ENCODE data around the gene ELMO2.

ELMO2 gene

GRCh38 chr20:46415773-46416172, 9.4 kb upstream of the ELMO2 start:
- peaks cover 4% of the 10 kb centered on the region for H3K27me3 ChIP-seq (ENCODE audit: insufficient read depth, poor library complexity, severe bottlenecking)
- DNase-seq (ENCODE audit: low read depth in 1 of 2, low spot score in 1 of 2): no peak
- H3K4me3 ChIP-seq (replicated peaks; ENCODE audit: insufficient read depth, low read length): no peak overlapping the region
- TF ChIP-seq, protein P1, sequence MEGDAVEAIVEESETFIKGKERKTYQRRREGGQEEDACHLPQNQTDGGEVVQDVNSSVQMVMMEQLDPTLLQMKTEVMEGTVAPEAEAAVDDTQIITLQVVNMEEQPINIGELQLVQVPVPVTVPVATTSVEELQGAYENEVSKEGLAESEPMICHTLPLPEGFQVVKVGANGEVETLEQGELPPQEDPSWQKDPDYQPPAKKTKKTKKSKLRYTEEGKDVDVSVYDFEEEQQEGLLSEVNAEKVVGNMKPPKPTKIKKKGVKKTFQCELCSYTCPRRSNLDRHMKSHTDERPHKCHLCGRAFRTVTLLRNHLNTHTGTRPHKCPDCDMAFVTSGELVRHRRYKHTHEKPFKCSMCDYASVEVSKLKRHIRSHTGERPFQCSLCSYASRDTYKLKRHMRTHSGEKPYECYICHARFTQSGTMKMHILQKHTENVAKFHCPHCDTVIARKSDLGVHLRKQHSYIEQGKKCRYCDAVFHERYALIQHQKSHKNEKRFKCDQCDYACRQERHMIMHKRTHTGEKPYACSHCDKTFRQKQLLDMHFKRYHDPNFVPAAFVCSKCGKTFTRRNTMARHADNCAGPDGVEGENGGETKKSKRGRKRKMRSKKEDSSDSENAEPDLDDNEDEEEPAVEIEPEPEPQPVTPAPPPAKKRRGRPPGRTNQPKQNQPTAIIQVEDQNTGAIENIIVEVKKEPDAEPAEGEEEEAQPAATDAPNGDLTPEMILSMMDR (IDR thresholded peaks at IDR 0.05; ENCODE audit: insufficient read depth, low read length): no peak
- no peak overlapping the region for H3K27ac ChIP-seq (replicated peaks)

GRCh38 chr20:46414608-46415007, 8.2 kb upstream of the ELMO2 start:
- H3K4me3 ChIP-seq (replicated peaks; ENCODE audit: insufficient read depth, low read length): no peak overlapping the region
- H3K27me3 ChIP-seq (ENCODE audit: insufficient read depth, poor library complexity, severe bottlenecking): peaks cover 4% of the 10 kb centered on the region
- TF ChIP-seq GABPA (IDR thresholded peaks at IDR 0.05; ENCODE audit: low read depth) (no peak), POLR2AphosphoS5 (IDR thresholded peaks at IDR 0.05; ENCODE audit: low read depth) (no peak)
- no peak overlapping the region for H3K27ac ChIP-seq (replicated peaks)
- DNase-seq (ENCODE audit: low read depth in 1 of 2, low spot score in 1 of 2): no peak

DNA sequence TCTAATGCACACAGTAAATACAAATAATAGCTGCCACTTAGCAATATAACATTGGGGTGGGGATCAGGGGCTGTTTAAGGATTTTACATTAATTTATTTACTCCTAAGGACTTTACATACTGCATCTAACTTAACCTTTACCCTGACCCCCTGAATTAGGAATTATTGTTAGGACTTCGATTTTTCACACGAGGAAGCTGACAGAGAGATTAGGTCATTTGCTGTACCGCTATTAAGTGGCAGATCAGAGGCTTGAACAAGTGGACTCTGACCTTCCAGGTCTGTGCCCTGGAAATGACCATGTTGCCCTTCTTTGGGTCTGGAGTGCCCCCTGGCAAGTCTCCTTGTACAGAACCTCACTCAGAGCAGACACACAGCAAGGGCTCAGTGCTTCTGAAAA, 5.2 kb upstream of the ELMO2 start:
- H3K27me3 ChIP-seq (ENCODE audit: insufficient read depth, poor library complexity, severe bottlenecking): peaks cover 2% of the 10 kb centered on the region
- no peak overlapping the region for H3K4me3 ChIP-seq (replicated peaks; ENCODE audit: insufficient read depth, low read length)
- H3K27ac ChIP-seq (replicated peaks): no peak overlapping the region
- TF ChIP-seq REST (IDR thresholded peaks at IDR 0.05; ENCODE audit: insufficient replicate concordance, low read depth): no peak
- no peak for TF ChIP-seq POLR2AphosphoS5 (IDR thresholded peaks at IDR 0.05; ENCODE audit: low read depth)
- TF ChIP-seq SPI1 (IDR thresholded peaks at IDR 0.05; ENCODE audit: borderline replicate concordance, low read depth): no peak
- TF ChIP-seq, protein P1 (IDR thresholded peaks at IDR 0.05; ENCODE audit: insufficient read depth, low read length): no peak
- TF ChIP-seq GABPA (IDR thresholded peaks at IDR 0.05; ENCODE audit: low read depth): no peak
- no peak for DNase-seq (ENCODE audit: low read depth in 1 of 2, low spot score in 1 of 2)

DNA sequence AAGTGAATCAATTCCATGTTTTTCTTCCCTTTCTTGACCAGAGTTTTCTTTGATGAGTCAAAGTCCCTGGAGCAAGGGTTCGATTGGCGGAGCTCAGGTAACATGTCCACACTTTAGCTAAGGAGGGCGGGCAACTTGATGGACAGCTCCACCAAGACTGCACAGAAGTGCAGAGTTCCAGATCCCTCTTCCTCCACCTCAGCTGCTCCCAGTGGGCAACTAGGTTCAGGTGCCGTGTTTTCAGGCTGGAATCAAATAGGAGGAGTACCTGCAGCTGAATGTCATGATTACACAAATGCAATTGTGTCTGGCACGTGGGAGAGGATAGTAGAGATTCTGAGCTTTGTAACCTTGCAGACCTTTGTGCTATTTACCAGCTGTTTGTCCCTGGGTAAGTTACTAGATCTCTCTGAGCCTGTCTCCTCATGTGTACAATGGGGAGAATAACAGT, 1.9 kb upstream of the ELMO2 start:
- Histone ChIP-seq H3K27me3 (ENCODE audit: insufficient read depth, poor library complexity, severe bottlenecking) (no peaks in the 10 kb centered on the region), H3K27ac (replicated peaks) (no peak overlapping the region), H3K4me3 (replicated peaks; ENCODE audit: insufficient read depth, low read length) (no peak overlapping the region)
- no peak for DNase-seq (ENCODE audit: low read depth in 1 of 2, low spot score in 1 of 2)
- TF ChIP-seq GABPA (IDR thresholded peaks at IDR 0.05; ENCODE audit: low read depth): no peak
- no peak for TF ChIP-seq SPI1 (IDR thresholded peaks at IDR 0.05; ENCODE audit: borderline replicate concordance, low read depth)
- TF ChIP-seq, protein P1 (IDR thresholded peaks at IDR 0.05; ENCODE audit: insufficient read depth, low read length): no peak
- TF ChIP-seq REST (IDR thresholded peaks at IDR 0.05; ENCODE audit: insufficient replicate concordance, low read depth): no peak
- TF ChIP-seq POLR2AphosphoS5 (IDR thresholded peaks at IDR 0.05; ENCODE audit: low read depth): no peak
